IPS DF 6.9 (cell line): Measurements from ENCODE around the gene IRS1.

Experiments used
- DNase-seq: peaks from one replicate; pipeline ENCODE4 v3.0.0-alpha.2; 2013; ENCODE audit warnings: low read depth, low spot score
- H3K27ac ChIP-seq: one replicate; pipeline ENCODE4 v1.5.1; 2013; ENCODE audit warnings: low read length, control low read depth
- H3K27me3 ChIP-seq: 2 replicates; pipeline ENCODE4 v1.6.1; 2013; ENCODE audit warnings: mild to moderate bottlenecking, low read length; ENCODE audit not compliant: control insufficient read depth, insufficient read depth
- H3K36me3 ChIP-seq: 2 replicates; pipeline ENCODE4 v1.6.1; 2013; ENCODE audit warnings: low read length; ENCODE audit not compliant: control insufficient read depth, insufficient read depth
- H3K4me1 ChIP-seq: 2 replicates; pipeline ENCODE4 v1.6.1; 2013; ENCODE audit warnings: low read length; ENCODE audit not compliant: control insufficient read depth, insufficient read depth
- H3K4me3 ChIP-seq: 2 replicates; pipeline ENCODE4 v1.5.1; 2013; ENCODE audit warnings: mild to moderate bottlenecking, low read length
- H3K9me3 ChIP-seq: 2 replicates; pipeline ENCODE4 v1.6.1; 2013; ENCODE audit warnings: low read length, inconsistent platforms; ENCODE audit not compliant: control insufficient read depth, insufficient read depth
- WGBS: extraction: QIAGEN DNeasy Blood & Tissue Kit; methylation state at CpG from one replicate; pipeline ENCODE4 v1.1.7; 2013; ENCODE audit warnings: mixed read lengths, missing lambda C conversion rate; ENCODE audit not compliant: insufficient read length, insufficient coverage; 5-methylcytosine and 5-hydroxymethylcytosine counted together

Gene IRS1

GRCh38 chr2:226772389-226773179 lies 27.0 kb downstream of the IRS1 start:
- no peaks in the 10 kb centered on the region for H3K4me1 ChIP-seq
- no peaks in the 10 kb centered on the region for H3K36me3 ChIP-seq
- H3K27ac ChIP-seq, result no peak overlapping the region
- H3K9me3 ChIP-seq, result no peaks in the 10 kb centered on the region
- no peaks in the 10 kb centered on the region for H3K27me3 ChIP-seq
- WGBS, result no CpG with 5 or more reads among the region's 3 CpGs
- DNase-seq, result no peak
- H3K4me3 ChIP-seq, result no peak overlapping the region

DNA sequence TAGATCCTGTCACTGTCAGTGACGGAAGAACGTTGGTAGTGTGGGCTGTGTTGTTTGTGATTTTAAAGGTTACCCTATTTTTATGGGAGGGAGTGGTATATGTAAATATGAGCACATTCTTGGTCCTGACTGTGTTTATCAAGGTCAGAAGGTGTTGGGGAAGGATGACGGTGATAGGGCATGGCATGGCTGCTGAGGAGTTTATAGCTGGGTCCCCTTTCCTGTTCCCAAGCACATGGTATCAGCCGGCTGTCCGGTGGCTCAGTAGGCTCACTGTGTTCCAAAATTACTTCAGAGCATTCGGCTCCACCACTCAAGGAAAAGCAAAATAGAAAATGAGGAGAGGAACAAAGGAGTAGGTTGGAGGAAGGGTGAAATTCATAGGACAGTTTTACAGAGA lies 28.6 kb downstream of the IRS1 start:
- Histone ChIP-seq H3K27me3 (no peaks in the 10 kb centered on the region), H3K36me3 (no peaks in the 10 kb centered on the region), H3K4me1 (no peaks in the 10 kb centered on the region), H3K9me3 (no peaks in the 10 kb centered on the region), H3K27ac (no peak overlapping the region), H3K4me3 (no peak overlapping the region)
- WGBS, result no CpG with 5 or more reads among the region's 6 CpGs
- no peak for DNase-seq

DNA sequence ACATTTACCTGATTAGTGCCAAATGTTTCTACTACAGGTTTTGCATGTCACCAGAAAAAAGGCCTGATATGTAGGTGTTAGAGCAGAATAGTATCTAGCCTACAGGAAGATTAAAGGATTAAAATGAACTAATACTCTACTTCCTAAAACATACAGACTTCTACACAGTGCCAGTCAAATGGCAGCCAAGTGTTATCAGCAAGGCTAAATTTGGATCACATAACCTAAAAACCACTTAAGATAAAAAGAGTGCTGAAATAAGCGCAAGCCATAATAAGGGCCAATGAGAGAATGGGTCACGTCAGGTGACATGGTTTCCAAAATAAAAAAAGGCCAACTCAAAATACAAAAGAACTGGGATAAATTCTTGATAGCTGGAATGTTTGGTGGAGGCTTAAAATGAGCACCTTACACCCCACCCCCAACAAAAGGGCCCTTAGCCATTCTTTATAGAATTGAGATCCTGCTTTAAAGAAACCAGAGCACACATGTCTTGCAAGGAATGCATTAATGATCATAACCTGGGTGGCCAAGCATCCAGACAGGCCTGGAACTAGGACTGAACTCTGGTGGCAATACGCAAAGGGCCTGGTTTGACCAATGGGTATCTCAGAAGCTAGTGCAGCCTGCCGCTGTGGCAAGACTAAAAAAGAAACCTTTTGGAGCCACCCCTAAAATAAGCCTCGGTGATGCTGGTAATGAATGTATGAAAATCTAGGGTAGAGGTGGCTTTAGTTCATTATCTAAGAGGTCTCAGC lies 32.4 kb downstream of the IRS1 start:
- Histone ChIP-seq H3K4me1 (no peaks in the 10 kb centered on the region), H3K27me3 (no peaks in the 10 kb centered on the region), H3K9me3 (no peaks in the 10 kb centered on the region), H3K4me3 (no peak overlapping the region), H3K27ac (no peak overlapping the region), H3K36me3 (no peaks in the 10 kb centered on the region)
- no peak for DNase-seq
- no CpG with 5 or more reads among the region's 5 CpGs for WGBS

GRCh38 chr2:226766352-226767055 lies 33.1 kb downstream of the IRS1 start:
- Histone ChIP-seq H3K36me3 (no peaks in the 10 kb centered on the region), H3K4me3 (no peak overlapping the region), H3K27me3 (no peaks in the 10 kb centered on the region), H3K27ac (no peak overlapping the region), H3K4me1 (no peaks in the 10 kb centered on the region), H3K9me3 (no peaks in the 10 kb centered on the region)
- DNase-seq, result no peak
- WGBS, result no CpG with 5 or more reads among the region's 5 CpGs

DNA sequence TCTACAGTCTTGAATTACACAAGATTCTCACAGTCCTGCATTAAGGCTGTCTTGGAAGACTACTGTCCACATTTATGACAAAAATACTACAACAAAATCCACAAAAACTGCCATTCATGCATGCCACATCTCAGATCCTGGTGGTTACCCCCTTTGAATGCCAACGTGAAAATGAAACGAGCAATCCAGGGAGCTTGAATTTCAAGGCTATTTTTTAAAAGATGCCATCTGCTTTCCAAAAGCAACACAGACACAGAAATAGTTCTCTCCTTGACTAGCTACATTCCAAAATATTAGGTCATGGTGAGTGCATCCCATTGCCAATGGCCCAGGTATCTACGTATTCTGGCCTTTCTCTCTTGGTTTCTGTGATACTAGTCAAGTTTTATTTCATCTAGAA lies 36.3 kb downstream of the IRS1 start:
- WGBS, result no CpG with 5 or more reads among the region's 3 CpGs

GRCh38 chr2:226761195-226761583 lies 38.4 kb downstream of the IRS1 start:
- Histone ChIP-seq H3K4me1 (peaks cover 2% of the 10 kb centered on the region; the same call in 1 of the 2 replicates), H3K27me3 (no peaks in the 10 kb centered on the region), H3K9me3 (no peaks in the 10 kb centered on the region), H3K4me3 (no peak overlapping the region), H3K36me3 (no peaks in the 10 kb centered on the region; the same call in 1 of the 2 replicates), H3K27ac (no peak overlapping the region)
- DNase-seq, result no peak
- WGBS, result no CpG with 5 or more reads among the region's 2 CpGs

More for the DNA sequence above, 36.3 kb downstream of the IRS1 start:
- Histone ChIP-seq H3K9me3 (no peaks in the 10 kb centered on the region), H3K27ac (no peak overlapping the region), H3K36me3 (no peaks in the 10 kb centered on the region; the same call in 1 of the 2 replicates), H3K27me3 (no peaks in the 10 kb centered on the region), H3K4me3 (no peak overlapping the region), H3K4me1 (peaks cover 2% of the 10 kb centered on the region; the same call in 1 of the 2 replicates)
- no peak for DNase-seq

DNA sequence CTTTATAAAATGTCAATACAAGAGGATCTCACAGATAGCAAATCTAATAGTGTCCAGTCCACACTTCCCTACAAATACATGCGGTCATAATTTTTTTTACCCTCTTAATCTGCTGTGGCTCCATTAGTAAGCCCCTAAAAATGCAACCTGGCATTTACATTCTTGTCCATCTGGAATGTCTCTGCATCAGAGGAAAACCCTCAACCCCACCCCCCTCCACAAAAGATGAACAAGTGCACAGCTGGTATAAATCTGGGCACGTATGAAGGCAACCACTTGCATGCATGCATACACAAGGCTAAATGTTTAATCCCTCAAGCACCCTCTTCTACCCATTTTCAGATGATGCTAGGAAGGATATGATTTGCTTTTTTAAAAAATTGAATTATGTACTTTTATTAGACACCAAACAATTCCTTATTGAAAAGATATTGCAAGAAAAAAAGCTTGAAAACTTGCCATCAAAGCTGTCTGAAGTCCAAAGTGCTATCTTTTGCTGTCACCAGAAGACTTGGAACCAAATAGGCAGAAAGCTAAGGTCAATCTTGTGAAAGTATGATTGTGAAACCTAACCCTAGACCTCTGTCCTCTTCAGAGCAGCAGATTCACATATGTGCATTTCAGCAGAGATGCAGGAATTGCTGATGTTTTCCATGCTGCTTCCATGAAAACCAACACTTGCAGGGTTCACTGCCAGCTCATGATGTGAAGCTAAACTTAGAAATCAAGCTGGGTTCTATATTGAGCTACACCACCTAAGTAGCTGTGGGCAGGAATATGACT lies 39.0 kb downstream of the IRS1 start:
- H3K27ac ChIP-seq, result no peak overlapping the region
- DNase-seq, result no peak

DNA sequence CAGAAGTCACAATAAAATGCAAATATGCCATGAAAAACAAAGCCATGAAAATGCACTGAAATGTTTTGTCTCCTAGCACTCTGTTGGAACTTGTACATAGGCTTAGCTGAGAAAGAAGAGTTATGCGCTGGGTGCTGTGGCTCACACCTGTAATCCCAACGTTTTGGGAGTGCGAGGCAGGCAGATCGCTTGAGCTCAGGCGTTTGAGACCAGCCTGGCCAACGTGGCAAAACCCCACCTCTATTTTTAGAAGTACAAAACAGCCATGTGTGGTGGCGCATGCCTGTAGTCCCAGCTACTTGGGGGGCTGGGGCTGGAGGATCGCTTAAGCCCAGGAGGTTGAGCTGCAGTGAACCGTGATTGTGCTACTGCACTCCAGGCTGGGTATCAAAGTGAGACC lies 39.9 kb downstream of the IRS1 start:
- WGBS, result no CpG with 5 or more reads among the region's 9 CpGs
- Histone ChIP-seq H3K4me3 (no peak overlapping the region), H3K36me3 (no peaks in the 10 kb centered on the region; the same call in 1 of the 2 replicates), H3K9me3 (no peaks in the 10 kb centered on the region), H3K27ac (no peak overlapping the region), H3K27me3 (no peaks in the 10 kb centered on the region), H3K4me1 (peaks cover 2% of the 10 kb centered on the region; the same call in 1 of the 2 replicates)
- DNase-seq, result no peak

More for the DNA sequence above, 39.0 kb downstream of the IRS1 start:
- no peaks in the 10 kb centered on the region for H3K9me3 ChIP-seq
- no CpG with 5 or more reads among the region's 2 CpGs for WGBS
- no peak overlapping the region for H3K4me3 ChIP-seq
- H3K27me3 ChIP-seq, result no peaks in the 10 kb centered on the region
- no peaks in the 10 kb centered on the region; the same call in 1 of the 2 replicates for H3K36me3 ChIP-seq
- peaks cover 2% of the 10 kb centered on the region; the same call in 1 of the 2 replicates for H3K4me1 ChIP-seq

GRCh38 chr2:226758921-226759640 lies 40.5 kb downstream of the IRS1 start:
- WGBS, result no CpG with 5 or more reads among the region's 3 CpGs
- no peaks in the 10 kb centered on the region for H3K27me3 ChIP-seq
- no peak for DNase-seq

More at GRCh38 chr2:226758921-226759640, 40.5 kb downstream of the IRS1 start:
- H3K27ac ChIP-seq, result no peak overlapping the region
- no peaks in the 10 kb centered on the region for H3K9me3 ChIP-seq
- peaks cover 2% of the 10 kb centered on the region; the same call in 1 of the 2 replicates for H3K4me1 ChIP-seq
- H3K36me3 ChIP-seq, result no peaks in the 10 kb centered on the region; the same call in 1 of the 2 replicates
- no peak overlapping the region for H3K4me3 ChIP-seq
